Frontal cortex (tissue), 4 donors: ENCODE results near the gene PITPNM3. TPM values are rescaled to one million over a fixed set of nuclear protein-coding genes. Genes with fewer than 3 reads are reported as not detected.

Source experiments
- DNase-seq, 2 donors: peaks; one replicate each; pipeline ENCODE4 v3.0.0; 2012; ENCODE audit warnings: low spot score in 2 of 2
- FAIRE-seq: peaks from 2 replicates; lab custom pipeline; 2012; peaks lifted over from hg19 to GRCh38; lab: Jason Lieb, UNC
- total RNA-seq: library from RNA; depleted of rRNA; stranded (reverse); fragments of >200 nt; gene quantifications from one replicate; pipeline ENCODE4 v1.2.3, GENCODE V29; 2014
- donor health status: control.
- donor health status: control.
- donor health status: control.

Gene PITPNM3
- total RNA-seq, 1 donor from 2014 or later = 10.6 TPM

DNA sequence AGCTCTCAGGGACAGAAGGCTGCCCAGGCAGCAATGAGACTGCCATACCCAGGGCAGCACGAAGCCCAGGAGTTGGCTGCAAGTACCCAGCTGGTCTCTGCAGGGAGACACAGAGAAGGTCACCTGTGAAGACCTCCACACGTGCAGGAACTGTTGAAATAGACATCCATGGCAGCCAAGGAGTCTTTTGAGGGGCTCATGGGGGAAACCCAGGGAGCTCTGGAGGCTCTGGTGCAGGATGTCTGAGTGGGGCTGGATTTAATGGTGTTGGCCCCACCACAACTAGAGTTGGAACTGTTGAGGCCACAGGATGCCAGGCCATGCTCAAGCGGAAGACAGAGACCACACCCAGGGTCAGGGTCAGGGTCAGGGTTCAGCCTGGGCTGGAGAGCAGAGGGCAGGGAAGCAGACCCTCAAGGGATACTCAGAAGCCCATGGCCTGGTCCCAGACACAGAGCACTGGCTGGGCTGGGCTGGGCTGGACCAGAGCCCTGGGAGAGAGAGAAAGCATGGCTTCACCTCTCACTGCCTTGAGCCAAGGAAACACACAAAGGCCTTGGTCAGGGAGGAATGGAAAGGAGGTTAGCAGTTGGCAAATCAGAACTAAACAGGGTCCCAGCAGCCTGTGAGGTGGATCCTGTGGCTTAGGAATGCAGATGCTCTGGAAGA is 21.4 kb downstream of the PITPNM3 start:
- no peak for DNase-seq
- FAIRE-seq = no peak

DNA sequence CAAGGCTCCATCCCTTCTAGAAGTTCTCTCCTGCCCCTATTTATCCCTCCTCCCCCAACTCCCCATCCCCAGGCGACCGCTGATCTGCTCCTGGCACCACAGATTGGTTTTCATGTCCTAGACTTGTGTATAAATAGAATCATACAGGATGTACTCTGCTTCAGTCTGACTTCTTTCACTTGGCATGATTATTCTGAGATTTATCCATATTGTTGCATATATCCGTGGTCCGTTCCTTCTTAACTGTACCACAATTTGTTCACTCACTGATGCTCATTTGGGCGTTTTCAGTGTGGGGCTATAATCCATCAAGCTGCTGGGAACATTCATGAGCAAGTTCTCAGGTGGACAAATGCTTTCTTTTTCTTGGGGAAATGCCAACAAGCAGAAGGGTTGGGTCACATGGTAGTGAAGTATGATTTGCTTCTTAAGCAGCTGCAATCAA is 23.9 kb downstream of the PITPNM3 start:
- FAIRE-seq = no peak
- no peak for DNase-seq

DNA sequence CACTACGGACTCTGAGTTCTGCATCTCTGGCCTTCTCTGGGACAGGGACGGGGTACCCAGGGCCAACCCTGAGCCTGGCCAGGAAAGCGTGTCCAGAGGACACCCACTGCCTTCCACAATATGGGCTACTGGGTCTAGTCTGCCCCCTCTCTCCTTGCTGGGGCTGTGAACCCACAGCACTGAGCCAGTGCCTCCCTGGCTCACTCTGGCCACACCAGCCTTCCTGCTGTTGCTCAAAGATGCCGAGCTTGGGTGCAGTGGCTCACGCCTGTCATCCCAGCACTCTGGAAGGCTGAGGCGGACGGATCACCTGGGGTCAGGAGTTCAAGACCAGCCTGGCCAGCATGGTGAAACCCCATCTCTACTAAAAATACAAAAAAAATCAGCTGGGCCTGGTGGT is 24.8 kb downstream of the PITPNM3 start:
- DNase-seq (no peak), FAIRE-seq (no peak)

DNA sequence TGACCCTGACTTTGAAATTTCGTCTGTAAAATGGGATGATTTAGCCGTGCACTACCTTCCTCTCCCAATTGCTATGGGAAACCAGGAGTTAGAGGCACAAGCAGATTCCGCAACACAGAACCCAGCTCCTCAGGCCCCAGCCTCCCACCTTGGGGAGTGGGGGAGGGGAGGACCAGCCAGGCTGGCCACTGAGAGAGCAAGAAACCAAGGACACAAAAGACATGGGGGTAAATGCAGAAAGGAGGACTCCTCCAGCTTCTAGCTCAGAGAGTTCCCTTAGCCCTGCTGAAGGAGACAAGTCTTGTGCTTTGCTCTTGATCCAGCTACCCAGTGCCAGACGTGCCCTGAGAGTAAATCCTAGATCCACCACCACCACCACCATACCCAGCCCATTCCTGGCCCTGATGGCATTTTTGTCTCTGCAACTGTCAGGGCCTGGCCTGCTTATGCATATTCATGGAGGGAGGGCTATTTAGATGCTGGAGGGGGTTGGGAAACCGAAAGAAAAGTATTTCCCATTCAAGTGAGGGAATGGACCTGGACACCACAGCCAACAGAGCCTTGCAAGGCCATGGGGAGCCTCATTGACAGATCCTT is 25.9 kb downstream of the PITPNM3 start:
- FAIRE-seq (no peak), DNase-seq (no peak)

DNA sequence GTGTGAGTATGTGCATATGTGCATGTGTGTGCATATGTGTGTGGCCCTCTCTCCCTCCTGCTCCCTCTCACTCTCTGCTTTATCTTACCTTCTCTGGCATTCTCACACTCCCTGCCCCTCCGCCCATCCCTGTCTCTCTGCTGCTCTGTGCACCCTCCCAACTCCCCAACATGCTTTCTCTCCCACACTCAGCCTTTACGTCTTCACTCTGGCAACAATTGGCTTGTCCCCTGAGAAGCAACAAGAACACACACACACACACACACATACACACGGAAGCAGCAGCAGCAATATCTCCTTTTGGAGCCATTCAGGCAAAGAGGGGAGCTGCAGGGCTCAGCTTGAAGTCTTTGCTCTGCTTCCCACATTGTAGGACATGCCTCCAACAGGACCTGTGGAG is 27.8 kb downstream of the PITPNM3 start:
- no peak for DNase-seq
- FAIRE-seq = no peak

DNA sequence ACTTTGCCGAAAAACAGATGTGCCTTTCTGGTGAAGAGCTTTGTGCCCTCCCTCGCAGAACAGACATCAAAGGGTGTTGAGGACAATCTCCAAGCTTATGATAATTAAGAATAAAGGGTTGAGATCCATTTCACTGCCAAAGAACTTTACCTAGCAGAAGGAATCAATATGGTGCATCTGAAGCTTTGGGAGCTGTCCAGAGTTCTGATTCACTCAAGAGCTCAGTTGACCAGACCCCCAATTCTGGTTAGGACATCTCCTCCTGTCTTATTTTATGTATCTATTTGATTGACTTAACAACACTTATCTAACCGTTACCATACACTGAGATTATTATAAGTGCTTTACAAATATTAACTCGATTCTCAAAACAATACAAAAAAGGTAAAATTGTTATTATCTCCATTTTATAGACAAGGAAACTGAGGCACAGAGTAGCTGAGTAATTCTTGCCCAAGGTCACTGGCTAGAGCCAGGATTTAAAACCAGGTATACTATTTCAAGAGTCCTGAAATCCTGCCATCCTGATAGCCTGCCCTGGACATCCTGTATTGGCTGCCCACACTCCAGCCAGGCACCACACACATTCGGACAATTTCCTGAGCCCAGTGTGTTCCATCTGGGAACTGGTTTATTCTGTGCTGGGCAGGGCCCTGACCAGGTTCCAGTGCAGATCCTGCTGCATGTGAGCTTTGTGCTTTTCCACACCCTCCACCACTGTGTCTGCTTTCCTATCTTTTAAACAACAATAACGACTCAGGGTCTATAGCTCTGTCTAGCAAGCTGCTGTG is 29.8 kb downstream of the PITPNM3 start:
- FAIRE-seq (no peak), DNase-seq (no peak)

DNA sequence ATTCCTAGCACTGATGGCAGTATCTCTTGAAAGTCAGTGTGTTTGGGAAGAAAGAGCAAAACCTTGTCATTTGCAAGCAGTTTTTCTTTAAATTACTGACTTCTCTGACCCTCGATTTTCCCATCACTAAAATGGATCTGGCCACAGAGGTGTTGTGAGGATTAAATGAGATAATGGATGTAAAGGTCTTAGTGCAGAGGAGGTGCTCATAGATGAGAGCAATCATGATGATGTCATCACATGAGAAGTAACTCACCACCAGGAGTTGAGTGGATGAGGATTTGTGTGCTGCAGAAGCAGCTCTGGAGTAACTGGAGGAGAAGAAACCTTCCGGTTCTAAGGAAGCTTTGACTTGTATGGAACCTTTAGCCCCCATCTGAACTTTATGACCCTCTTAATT is 30.6 kb downstream of the PITPNM3 start:
- DNase-seq = no peak
- no peak for FAIRE-seq

DNA sequence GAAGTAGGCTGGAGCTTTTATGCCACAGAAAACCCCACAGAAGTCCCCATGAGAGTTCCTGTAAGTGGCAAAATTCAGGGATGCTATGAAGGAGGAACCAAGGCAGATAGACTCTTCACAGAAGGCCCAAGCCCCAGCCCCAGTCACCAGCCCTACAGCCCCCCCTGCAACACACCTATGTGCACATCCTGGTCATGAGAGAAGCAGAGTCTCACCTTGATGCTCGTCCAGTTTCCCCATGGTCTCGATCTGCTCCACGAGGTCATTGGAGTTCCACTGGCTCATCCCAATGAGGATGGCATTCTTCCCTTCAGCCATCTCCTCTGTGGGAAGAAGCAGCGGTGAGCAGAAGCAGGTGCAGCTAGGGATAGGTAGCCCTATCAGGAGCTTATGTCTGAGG is 31.2 kb downstream of the PITPNM3 start:
- DNase-seq (no peak), FAIRE-seq (no peak)

DNA sequence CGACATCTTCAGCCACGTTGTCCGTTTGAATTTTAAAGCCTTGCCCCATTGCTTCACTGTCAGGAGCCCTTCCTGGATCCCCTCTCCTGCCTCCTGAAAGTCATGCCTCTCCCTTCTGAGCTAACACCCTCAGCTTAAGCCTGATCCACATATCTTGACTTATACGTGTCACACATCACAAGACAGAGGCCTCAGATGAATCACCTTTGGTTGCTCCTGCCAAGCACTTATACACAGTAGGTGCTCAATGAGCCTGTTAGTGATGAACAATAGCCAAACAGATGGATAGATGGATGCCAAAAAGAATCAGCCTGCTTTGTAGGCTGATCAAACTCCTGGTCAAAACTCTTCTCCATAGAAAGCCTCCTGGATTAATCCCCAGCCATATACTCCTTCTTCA is 31.8 kb downstream of the PITPNM3 start:
- no peak for DNase-seq
- FAIRE-seq = no peak

DNA sequence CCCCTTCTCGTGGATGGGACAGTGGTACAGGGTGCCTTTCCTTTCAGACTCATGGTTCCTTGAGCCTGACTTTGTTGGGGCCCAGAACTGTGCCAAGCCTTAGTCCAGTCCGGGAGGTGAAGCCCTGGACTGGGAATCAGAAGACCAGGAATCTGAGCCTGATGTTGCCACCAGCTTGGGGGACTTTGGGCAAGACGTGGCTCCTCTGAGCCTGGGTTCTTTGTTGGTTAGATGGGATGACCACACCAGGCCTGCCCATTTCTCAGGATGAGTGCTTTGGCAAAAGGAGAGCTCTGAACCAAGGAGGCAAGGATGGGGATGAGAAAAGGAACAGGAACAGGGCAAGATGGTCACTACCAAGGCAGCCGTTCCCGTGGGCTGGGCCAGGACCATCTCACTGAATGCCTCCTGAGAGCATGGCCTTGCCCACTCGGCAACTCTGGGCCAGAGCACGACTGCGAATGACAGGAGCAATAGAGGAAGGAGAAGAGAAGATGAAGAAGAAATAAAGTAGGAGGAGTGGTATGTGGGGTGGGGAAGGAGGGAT is 32.5 kb downstream of the PITPNM3 start:
- FAIRE-seq = no peak
- no peak for DNase-seq

DNA sequence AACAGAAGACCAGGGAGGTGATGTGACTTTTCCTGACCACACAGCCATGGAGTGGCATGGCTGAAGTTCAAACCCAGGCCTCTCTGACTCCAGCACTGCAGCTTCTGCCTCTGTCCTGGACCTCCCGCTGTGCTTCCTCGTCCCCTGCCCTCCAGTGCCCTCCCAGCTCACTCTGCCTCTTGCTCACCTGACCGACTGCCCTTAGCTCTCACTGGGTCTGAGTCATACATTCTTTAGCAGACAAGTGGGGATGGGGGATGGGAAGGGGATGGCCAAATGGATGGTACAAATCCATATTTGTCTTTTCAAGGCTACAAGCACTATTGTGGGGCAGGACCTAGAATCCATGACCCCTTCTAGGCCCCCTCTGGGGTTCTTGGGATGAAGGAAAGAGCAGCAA is 33.0 kb downstream of the PITPNM3 start:
- no peak for FAIRE-seq
- DNase-seq = no peak

DNA sequence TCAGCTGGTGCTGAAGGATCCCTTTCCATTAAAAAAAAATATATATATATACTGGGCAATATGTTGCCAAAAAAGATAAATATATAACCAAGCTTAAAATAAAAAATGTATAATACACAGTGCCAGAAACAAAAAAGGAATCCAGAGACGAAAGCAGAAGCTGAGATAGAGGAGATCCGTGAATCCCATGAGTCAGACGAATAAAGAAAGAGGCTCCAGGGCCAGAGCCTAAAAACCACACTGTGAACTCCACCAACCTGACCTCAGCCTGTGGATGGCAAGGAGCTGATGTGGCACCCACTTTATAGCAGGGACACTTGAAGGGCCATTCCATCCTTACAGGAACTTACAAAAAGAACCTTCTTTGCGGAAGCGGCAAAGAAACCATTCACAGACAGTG is 34.8 kb downstream of the PITPNM3 start:
- no peak for DNase-seq

DNA sequence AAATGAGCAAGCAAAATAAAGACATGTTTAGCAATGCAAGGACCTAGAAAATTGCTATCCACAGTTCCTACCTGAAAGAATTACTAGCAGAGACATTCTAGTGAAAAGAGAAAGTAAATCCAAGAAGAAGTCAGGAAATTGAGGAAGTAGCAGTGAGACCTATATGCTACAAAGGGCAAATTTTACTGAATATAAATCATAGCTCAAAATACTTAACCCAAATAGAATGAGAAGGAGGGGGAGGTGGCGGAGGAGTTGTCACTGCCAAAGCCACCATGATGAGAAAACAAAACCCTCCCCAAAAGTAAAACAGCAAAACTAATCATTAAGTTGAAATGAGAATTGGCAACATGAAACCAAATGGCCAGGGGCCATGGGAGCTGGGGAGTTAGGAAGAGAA is 39.3 kb downstream of the PITPNM3 start:
- DNase-seq (no peak), FAIRE-seq (no peak)

More for the DNA sequence above, 34.8 kb downstream of the PITPNM3 start:
- FAIRE-seq = no peak

DNA sequence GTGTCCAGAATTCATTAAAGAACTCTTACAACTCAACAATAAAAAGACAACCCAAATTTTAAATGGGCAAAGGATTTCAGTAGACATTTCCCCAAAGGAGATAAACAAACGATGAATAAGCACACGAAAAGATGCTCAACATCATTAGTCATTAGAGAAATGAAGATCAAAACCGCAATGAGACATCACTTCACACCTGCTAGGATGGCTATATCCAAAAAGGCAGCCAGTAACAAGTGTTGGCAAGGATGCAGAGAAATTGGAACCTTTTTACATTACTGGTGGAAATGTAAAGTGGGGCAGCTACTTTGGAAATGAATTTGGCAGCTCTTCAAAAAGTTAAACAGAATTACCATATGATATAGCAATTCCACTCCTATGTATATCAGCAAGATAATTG is 42.0 kb downstream of the PITPNM3 start:
- no peak for DNase-seq
- no peak for FAIRE-seq

DNA sequence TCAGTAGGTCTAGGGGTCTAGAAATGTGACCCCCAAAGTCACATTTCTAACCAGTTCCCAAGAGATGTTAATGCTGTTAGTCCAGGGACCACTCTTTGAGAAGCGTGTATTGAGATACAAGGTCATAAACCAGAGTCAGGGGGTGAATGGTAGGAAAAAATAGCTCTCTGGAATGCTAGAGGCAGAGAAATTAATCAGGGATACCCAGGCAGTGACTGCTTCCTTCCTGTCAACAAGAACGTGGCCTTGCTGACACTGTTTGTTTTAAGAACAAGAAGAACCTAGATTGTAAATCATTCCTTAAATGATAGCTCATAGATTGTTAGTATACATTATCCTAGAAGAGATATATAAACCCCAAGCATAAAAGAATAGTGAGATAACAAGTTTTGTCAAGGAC is 43.8 kb downstream of the PITPNM3 start:
- DNase-seq (no peak), FAIRE-seq (no peak)

DNA sequence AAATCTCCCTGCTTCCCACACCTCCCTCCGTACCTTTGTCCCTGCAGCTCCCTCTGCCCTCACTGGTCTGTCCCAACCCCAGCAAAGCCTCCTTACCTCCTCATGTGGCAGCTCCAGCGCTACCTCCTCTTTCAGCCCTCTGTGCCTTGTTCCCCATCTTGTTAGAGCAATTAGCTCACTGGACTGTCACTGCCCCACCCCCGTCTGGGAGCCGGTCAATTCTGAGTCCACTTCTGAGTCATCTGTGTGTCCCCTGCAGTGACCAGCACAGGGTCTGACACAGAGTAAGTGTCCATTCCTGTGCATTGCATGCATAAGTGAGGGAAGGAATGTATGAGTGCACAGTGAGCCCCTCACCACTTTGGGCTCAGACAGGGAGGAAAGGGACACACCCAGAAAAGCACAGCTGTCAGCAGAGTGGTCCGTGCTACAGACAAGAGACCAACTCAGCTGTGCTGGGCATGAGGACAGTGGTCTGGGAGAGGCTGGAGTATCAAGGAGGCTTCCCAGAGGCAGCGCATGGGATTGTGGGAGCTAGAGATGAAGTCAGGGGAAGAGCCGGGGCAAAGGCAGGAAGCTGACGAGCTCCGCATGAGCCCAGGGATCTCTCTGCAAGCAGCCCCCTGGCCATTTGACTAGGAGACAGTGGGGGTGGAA is 45.9 kb downstream of the PITPNM3 start:
- no peak for FAIRE-seq
- no peak for DNase-seq

DNA sequence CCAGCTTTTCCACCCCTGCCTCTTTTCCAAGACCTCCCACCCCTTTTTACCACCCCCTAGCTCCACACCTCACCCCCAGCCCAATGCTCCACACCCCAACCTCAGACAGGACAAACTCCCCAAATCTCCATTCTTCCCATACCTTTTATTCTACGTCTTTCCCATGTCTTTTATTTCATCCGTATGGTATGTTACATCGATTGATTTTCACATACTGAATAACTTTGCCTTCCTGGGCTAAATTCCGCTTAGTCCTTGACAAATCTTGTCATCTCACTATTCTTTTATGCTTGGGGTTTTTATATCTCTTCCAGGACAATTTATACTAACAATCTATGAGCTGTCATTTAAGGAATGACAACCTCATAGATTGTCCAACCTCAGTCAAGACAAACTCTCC is 46.4 kb downstream of the PITPNM3 start:
- DNase-seq (no peak), FAIRE-seq (no peak)

DNA sequence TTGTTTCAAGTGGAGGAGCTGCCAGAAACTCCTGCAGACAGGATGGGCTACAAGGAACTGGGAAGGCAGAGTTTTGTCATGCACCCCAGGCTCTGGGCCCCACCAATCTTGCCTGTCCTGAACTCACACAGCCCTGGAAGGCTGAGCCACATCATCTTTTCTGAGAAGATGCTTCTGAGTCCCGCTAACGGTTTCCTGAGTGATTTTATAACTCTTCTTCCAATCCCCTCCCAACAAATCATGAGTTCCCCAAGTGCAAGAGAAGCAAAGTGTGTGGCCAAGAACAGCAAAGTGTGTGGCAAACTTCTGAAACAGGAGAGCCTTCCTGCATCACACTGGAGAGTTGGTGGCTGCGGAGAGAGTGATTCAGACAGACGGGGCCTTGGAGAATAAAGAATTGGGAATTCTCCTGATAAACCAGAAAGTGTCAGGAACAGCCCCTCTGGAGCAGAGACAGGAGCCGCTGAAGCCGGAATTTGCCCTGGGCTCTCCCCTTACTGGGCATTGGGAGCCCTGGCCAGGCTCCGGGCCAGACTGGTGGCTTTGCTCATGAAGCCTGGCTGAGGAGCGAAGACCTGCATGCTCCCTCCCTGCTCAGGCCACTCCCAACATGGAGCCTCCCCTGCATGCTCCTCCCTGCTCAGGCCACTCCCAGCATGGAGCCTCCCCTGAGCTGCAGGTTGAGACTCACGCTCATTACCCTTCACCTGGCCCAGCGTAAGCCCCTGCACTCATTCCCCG is 47.2 kb downstream of the PITPNM3 start:
- FAIRE-seq (no peak), DNase-seq (no peak)

DNA sequence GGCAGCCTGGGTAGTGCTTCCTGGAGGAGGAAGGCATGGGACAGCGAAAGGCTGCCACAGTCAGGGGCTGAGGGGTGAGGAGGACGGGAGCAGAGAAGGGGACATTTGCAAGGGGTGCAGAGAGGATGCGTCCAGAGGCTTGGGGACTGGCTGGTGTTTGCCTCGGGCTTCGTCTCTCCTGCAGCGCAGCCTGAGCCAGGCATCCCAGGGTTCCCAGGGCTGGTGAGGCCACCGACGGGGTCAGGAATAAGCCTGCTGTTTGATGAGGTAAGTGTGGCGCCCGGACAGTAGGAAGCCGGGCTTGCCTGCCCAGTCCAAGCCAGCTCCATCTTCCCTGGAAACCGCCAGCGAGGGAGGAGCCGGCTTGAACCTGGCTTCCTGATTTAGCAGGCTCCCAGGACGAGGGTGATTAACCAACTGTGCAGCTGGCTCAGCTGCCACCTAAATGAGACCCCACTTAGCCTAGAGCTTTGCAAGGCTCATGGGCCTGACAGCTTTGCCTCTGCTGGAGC is 47.8 kb downstream of the PITPNM3 start:
- DNase-seq (no peak), FAIRE-seq (no peak)

DNA sequence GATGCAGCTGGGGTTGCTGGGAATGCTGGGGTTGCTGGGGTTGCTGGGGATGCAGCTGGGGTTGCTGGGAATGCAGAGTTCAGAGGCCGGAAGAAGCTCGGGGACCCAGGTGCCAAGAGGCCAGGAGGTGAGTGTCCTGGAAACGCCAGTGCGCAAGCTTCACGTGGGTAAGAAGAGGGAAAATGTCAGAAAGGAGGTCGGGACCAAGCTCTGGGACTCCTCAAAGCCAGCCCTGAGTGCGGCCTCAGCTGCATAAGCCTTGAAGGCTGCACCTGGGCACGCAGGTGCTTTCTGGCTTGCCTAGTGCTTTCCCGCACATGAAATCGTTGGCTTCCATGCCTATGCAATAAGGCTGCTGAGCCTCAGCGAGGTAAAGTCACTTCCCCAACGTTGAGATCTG is 48.3 kb downstream of the PITPNM3 start:
- DNase-seq = no peak
- no peak for FAIRE-seq
